ENCODE results near the gene SSBP3. TPM values are rescaled to one million over a fixed set of nuclear protein-coding genes. Genes with fewer than 3 reads are reported as not detected.

The SSBP3 gene
- 4.8 to 8.1 TPM (median 6.6 TPM) in 5 replicates for total RNA-seq (2022; extraction: Qiagen RNA extraction; ENCODE audit: low read depth)

GRCh38 chr1:54406339-54407153 is at the start of gene SSBP3:
Gene SSBP3 (minus strand): TSS chr1:54406394.

DNA sequence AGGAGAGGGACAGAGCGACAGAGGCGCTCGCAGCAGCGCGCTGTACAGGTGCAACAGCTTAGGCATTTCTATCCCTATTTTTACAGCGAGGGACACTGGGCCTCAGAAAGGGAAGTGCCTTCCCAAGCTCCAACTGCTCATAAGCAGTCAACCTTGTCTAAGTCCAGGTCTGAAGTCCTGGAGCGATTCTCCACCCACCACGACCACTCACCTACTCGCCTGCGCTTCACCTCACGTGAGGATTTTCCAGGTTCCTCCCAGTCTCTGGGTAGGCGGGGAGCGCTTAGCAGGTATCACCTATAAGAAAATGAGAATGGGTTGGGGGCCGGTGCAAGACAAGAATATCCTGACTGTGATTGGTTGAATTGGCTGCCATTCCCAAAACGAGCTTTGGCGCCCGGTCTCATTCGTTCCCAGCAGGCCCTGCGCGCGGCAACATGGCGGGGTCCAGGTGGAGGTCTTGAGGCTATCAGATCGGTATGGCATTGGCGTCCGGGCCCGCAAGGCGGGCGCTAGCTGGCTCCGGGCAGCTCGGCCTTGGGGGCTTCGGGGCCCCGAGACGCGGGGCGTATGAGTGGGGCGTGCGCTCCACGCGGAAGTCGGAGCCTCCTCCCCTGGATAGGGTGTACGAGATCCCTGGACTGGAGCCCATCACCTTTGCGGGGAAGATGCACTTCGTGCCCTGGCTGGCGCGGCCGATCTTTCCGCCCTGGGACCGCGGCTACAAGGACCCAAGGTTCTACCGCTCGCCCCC is 206.3 kb downstream of the SSBP3 start, which contains the start of the genes CYB5RL and MRPL37:
Gene CYB5RL, minus strand, starts transcription at position 266 of the 754 bp plus-strand sequence. CDS start 4,414 bp downstream, outside the sequence.
Gene MRPL37, plus strand, starts transcription at position 403 of the 754 bp plus-strand sequence. Its CDS starts 77 bp downstream, at position 480.

Other genes with a start within 250 kb of the SSBP3 start
- gene CYB5RL, start 206.4 kb downstream of the SSBP3 start, total RNA-seq (2022; extraction: Qiagen RNA extraction; ENCODE audit: low read depth): 2.4 to 3.3 TPM (median 3.1 TPM) in 5 replicates
- gene MRPL37, start 206.2 kb downstream of the SSBP3 start, total RNA-seq (2022; extraction: Qiagen RNA extraction; ENCODE audit: low read depth): 81.6 to 106 TPM (median 96.9 TPM) in 5 replicates
- gene ACOT11, start 141.8 kb upstream of the SSBP3 start, total RNA-seq (2022; extraction: Qiagen RNA extraction; ENCODE audit: low read depth): 2.4 to 3.1 TPM (median 2.6 TPM) in 5 replicates
- gene FAM151A, start 217.1 kb upstream of the SSBP3 start, total RNA-seq (2022; extraction: Qiagen RNA extraction; ENCODE audit: low read depth): 0.07 to 0.18 TPM (median 0.13 TPM) in 4 of 5 replicates, not detected in the other
- gene MROH7, start 235.4 kb upstream of the SSBP3 start, total RNA-seq (2022; extraction: Qiagen RNA extraction; ENCODE audit: low read depth): not detected in 5 replicates

Measured in A549 treated with GW870086 at 1 μM for 4 hours (cell line).